Left lung (tissue), 10 donors: Measurements from ENCODE around the gene NEK3. TPM values are rescaled to one million over a fixed set of nuclear protein-coding genes. Genes with fewer than 3 reads are reported as not detected.
A peak's percentile ranks its signal among the peaks of the same experiment; 100 is the strongest.
"Not testable (repeated sequence)": the region's sequence is repeated elsewhere in the genome, so short reads cannot be mapped to it uniquely, and the experiment has no call there.

Source experiments
- ATAC-seq: fragments of 200-7000 bp; cut with Tn5 transposase; one replicate; pipeline ENCODE4 v1.9.1; 2020; ENCODE audit warnings: moderate library complexity
- DNase-seq, 4 donors: peaks; one replicate each; pipeline ENCODE4 v3.0.0-alpha.2; 2013 to 2020
- H3K27ac ChIP-seq, 2 donors: fragments of 200-600 bp; sonication (generic) in 1 of 2; one replicate each; pipeline versions ENCODE4 v1.5.0 to v1.8.0; 2020 to 2021
- H3K27me3 ChIP-seq, 2 donors: fragments of 200-600 bp; sonication (generic) in 1 of 2; one replicate each; pipeline versions ENCODE4 v1.5.0 to v1.8.0; 2020 to 2021
- H3K36me3 ChIP-seq, 2 donors: fragments of 200-600 bp; sonication (generic) in 1 of 2; one replicate each; pipeline versions ENCODE4 v1.5.0 to v1.8.0; 2020 to 2021
- H3K4me1 ChIP-seq, 2 donors: fragments of 200-600 bp; one replicate each; pipeline ENCODE4 v1.8.0; 2021
- H3K4me3 ChIP-seq, 2 donors: fragments of 200-600 bp; sonication (generic) in 1 of 2; one replicate each; pipeline versions ENCODE4 v1.5.0 to v1.8.0; 2020 to 2021; ENCODE audit warnings: mild to moderate bottlenecking in 1 of 2
- H3K9me3 ChIP-seq, 2 donors: fragments of 200-600 bp; sonication (generic) in 1 of 2; one replicate each; pipeline versions ENCODE4 v1.5.0 to v1.8.0; 2020 to 2021
- CTCF ChIP-seq, 2 donors: fragments of 200-600 bp; sonication (generic) in 1 of 2; IDR thresholded peaks; one replicate each; pipeline versions ENCODE4 v1.5.0 to v1.8.0; 2021; ENCODE audit warnings: antibody characterized with exemption in 2 of 2
- intact Hi-C, 2 donors: fragments of 100-400 bp; cut with DNase I; formaldehyde crosslinking; loops; one replicate each; pipeline versions ENCODE4 v1.11.2 to v1.14.2; 2022
- polyA plus RNA-seq, 6 donors: library from polyadenylated mRNA; unstranded; fragments of 120-200 nt; gene quantifications; one replicate each; pipeline ENCODE4 v1.2.1, GENCODE V29; 2013; ENCODE audit not compliant: insufficient read length in 6 of 6
- total RNA-seq, 2 donors: library from RNA; stranded (reverse); fragmentation: NEBNext Ultra II Directional; extraction: Animal tissue kit (Norgen Biotek cat#: 25700); gene quantifications; one replicate each; pipeline ENCODE4 v1.2.1, GENCODE V29; 2021
- donor health status: DM: no; HTN: yes; CAD: no.
- donor health status: DM: no; HTN: no; CAD: no.

NEK3 gene
- total and polyA plus RNA-seq, 8 donors, result 9.8 to 59.2 (median 54.8) TPM

GRCh38 chr13:52187029-52187423 is 27.6 kb upstream of the NEK3 start:
- Histone ChIP-seq H3K9me3 (no peaks in the 10 kb centered on the region), H3K36me3 (peaks cover 0 to 44% of the 10 kb centered on the region in 2 donors), H3K4me3 (no peak overlapping the region), H3K4me1 (peaks cover 0 to 8% of the 10 kb centered on the region in 2 donors), H3K27ac (peak overlapping the region in 1 of 2 donors; percentile 33), H3K27me3 (no peaks in the 10 kb centered on the region)
- TF ChIP-seq CTCF (IDR thresholded peaks at IDR 0.05), result no peak
- DNase-seq, result no peak
- no peak for ATAC-seq
- intact Hi-C loops, result no loop called here

- DNase-seq, H3K4me1 ChIP-seq, H3K27me3 ChIP-seq, intact Hi-C loops, H3K27ac ChIP-seq, H3K4me3 ChIP-seq, H3K9me3 ChIP-seq, ATAC-seq: not testable (repeated sequence)
- H3K36me3 ChIP-seq, result peaks cover 0 to 64% of the 10 kb centered on the region in 2 donors
Measured at GRCh38 chr13:52181316-52181954, 22.0 kb upstream of the NEK3 start.

GRCh38 chr13:52179925-52180324 is 20.5 kb upstream of the NEK3 start:
- no peak for DNase-seq
- Histone ChIP-seq H3K9me3 (no peaks in the 10 kb centered on the region), H3K27me3 (no peaks in the 10 kb centered on the region), H3K4me1 (no peaks in the 10 kb centered on the region), H3K36me3 (peaks cover 0 to 58% of the 10 kb centered on the region in 2 donors), H3K27ac (no peak overlapping the region), H3K4me3 (no peak overlapping the region)
- intact Hi-C loops, result no loop called here
- no peak for TF ChIP-seq CTCF (IDR thresholded peaks at IDR 0.05)
- no peak for ATAC-seq

- H3K4me1 ChIP-seq, result peaks cover 0 to 10% of the 10 kb centered on the region in 2 donors
- H3K27me3 ChIP-seq, result no peaks in the 10 kb centered on the region
- H3K4me3 ChIP-seq, result no peak overlapping the region
- TF ChIP-seq CTCF (IDR thresholded peaks at IDR 0.05), result no peak
- intact Hi-C loops, result no loop called here
- no peaks in the 10 kb centered on the region for H3K9me3 ChIP-seq
- peaks cover 0 to 41% of the 10 kb centered on the region in 2 donors for H3K36me3 ChIP-seq
- no peak for DNase-seq
- no peak for ATAC-seq
- H3K27ac ChIP-seq, result no peak overlapping the region
Measured at GRCh38 chr13:52177276-52177675, 17.9 kb upstream of the NEK3 start.

GRCh38 chr13:52173970-52174369 is 14.6 kb upstream of the NEK3 start:
- H3K27me3 ChIP-seq, DNase-seq, H3K4me3 ChIP-seq, H3K9me3 ChIP-seq, intact Hi-C loops, H3K27ac ChIP-seq: not testable (repeated sequence)
- Histone ChIP-seq H3K36me3 (peaks cover 0 to 50% of the 10 kb centered on the region in 2 donors), H3K4me1 (peaks cover 0 to 10% of the 10 kb centered on the region in 2 donors)
- ATAC-seq, result peak; percentile 25

- Histone ChIP-seq H3K9me3 (no peaks in the 10 kb centered on the region), H3K36me3 (peaks cover 0 to 56% of the 10 kb centered on the region in 2 donors), H3K4me1 (peaks cover 0 to 10% of the 10 kb centered on the region in 2 donors), H3K27me3 (no peaks in the 10 kb centered on the region), H3K27ac (no peak overlapping the region), H3K4me3 (no peak overlapping the region)
- DNase-seq (no peak), ATAC-seq (no peak)
- no peak for TF ChIP-seq CTCF (IDR thresholded peaks at IDR 0.05)
- intact Hi-C loops, result no loop called here
Measured at GRCh38 chr13:52173373-52173772, 14.0 kb upstream of the NEK3 start.

- H3K27ac ChIP-seq, intact Hi-C loops, H3K9me3 ChIP-seq, H3K4me3 ChIP-seq, DNase-seq, ATAC-seq, H3K27me3 ChIP-seq: not testable (repeated sequence)
- H3K36me3 ChIP-seq, result peaks cover 0 to 64% of the 10 kb centered on the region in 2 donors
- H3K4me1 ChIP-seq, result peaks cover 0 to 10% of the 10 kb centered on the region in 2 donors
Measured at GRCh38 chr13:52171686-52172085, 12.3 kb upstream of the NEK3 start.

GRCh38 chr13:52170828-52171391 is 11.5 kb upstream of the NEK3 start:
- H3K9me3 ChIP-seq, H3K27me3 ChIP-seq, DNase-seq, H3K4me3 ChIP-seq, H3K27ac ChIP-seq, ATAC-seq, intact Hi-C loops: not testable (repeated sequence)
- peaks cover 0 to 10% of the 10 kb centered on the region in 2 donors for H3K4me1 ChIP-seq
- H3K36me3 ChIP-seq, result peaks cover 0 to 66% of the 10 kb centered on the region in 2 donors
